Measurements from ENCODE around the gene TEKT3.

Gene TEKT3

GRCh38 chr17:15341385-15341849 is at the start of gene TEKT3:
TEKT3 (minus strand) TSS chr17:15341597; CDS start chr17:15331585, 10,012 bp downstream.
- no peak for DNase-seq

GRCh38 chr17:15388356-15389041 is 47.1 kb upstream of the TEKT3 start:
- DNase-seq: no peak

GRCh38 chr17:15386083-15386482 is 44.7 kb upstream of the TEKT3 start:
- no peak for DNase-seq

- DNase-seq: no peak
Observed at GRCh38 chr17:15385305-15385704, 43.9 kb upstream of the TEKT3 start.

- no peak for DNase-seq
Observed at GRCh38 chr17:15384142-15384787, 42.9 kb upstream of the TEKT3 start.

- no peak for DNase-seq
Observed at GRCh38 chr17:15382914-15383313, 41.5 kb upstream of the TEKT3 start.

GRCh38 chr17:15381707-15382106 is 40.3 kb upstream of the TEKT3 start:
- no peak for DNase-seq

GRCh38 chr17:15380446-15380845 is 39.0 kb upstream of the TEKT3 start:
- no peak for DNase-seq

GRCh38 chr17:15379659-15380058 is 38.3 kb upstream of the TEKT3 start:
- no peak for DNase-seq

- no peak for DNase-seq
Observed at GRCh38 chr17:15378243-15378642, 36.8 kb upstream of the TEKT3 start.

GRCh38 chr17:15377616-15378015 is 36.2 kb upstream of the TEKT3 start:
- no peak for DNase-seq

- no peak for DNase-seq
Observed at GRCh38 chr17:15377200-15377599, 35.8 kb upstream of the TEKT3 start.

- no peak for DNase-seq
Observed at GRCh38 chr17:15371376-15372130, 30.2 kb upstream of the TEKT3 start.

GRCh38 chr17:15368600-15368999 is 27.2 kb upstream of the TEKT3 start:
- DNase-seq: no peak

- DNase-seq: no peak
Observed at GRCh38 chr17:15366026-15366425, 24.6 kb upstream of the TEKT3 start.

- no peak for DNase-seq
Observed at GRCh38 chr17:15364615-15365014, 23.2 kb upstream of the TEKT3 start.

- DNase-seq: no peak
Observed at GRCh38 chr17:15363702-15364101, 22.3 kb upstream of the TEKT3 start.

GRCh38 chr17:15361592-15361991 is 20.2 kb upstream of the TEKT3 start:
- no peak for DNase-seq

- DNase-seq: no peak
Observed at GRCh38 chr17:15361151-15361550, 19.8 kb upstream of the TEKT3 start.

- no peak for DNase-seq
Observed at GRCh38 chr17:15354256-15354655, 12.9 kb upstream of the TEKT3 start.

- no peak for DNase-seq
Observed at GRCh38 chr17:15351925-15352324, 10.5 kb upstream of the TEKT3 start.

GRCh38 chr17:15351478-15351840 is 10.1 kb upstream of the TEKT3 start:
- no peak for DNase-seq

GRCh38 chr17:15350777-15351477 is 9.5 kb upstream of the TEKT3 start:
- DNase-seq: no peak

Measured in activated effector memory CD4-positive, alpha-beta T cell treated with Interleukin-2 at 50 U/mL for 16 hours (primary cell).